PFSK-1 (cell line): ENCODE measurements around the gene NAPA.

Experiments
- FOXP2 ChIP-seq: optimal IDR thresholded peaks from 2 replicates; pipeline ENCODE3; 2011; ENCODE audit warnings: borderline replicate concordance, control low read depth, inconsistent platforms; ENCODE audit not compliant: insufficient read depth; ENCODE audit errors: extremely low read length, extremely low read depth
- POLR2AphosphoS5 ChIP-seq: IDR thresholded peaks from 2 replicates; pipeline ENCODE4 v1.6.1; 2012; ENCODE audit warnings: low read depth, mild to moderate bottlenecking, control low read depth, low read length, moderate library complexity
- REST ChIP-seq, 2 experiments: IDR thresholded peaks; 2 replicates each; pipeline versions ENCODE4 v1.6.1 to v1.8.0; 2011 to 2012; ENCODE audit warnings: low read depth in 2 of 2, low read length in 2 of 2, control low read depth in 1 of 2, inconsistent platforms in 1 of 2, mild to moderate bottlenecking in 1 of 2, moderate library complexity in 1 of 2; ENCODE audit not compliant: insufficient read depth in 1 of 2
- SIN3A ChIP-seq: IDR thresholded peaks from 2 replicates; pipeline ENCODE4 v1.6.1; 2012; ENCODE audit warnings: mild to moderate bottlenecking, low read length, moderate library complexity, borderline replicate concordance; ENCODE audit not compliant: insufficient read depth
- TAF1 ChIP-seq: IDR thresholded peaks from 2 replicates; pipeline ENCODE4 v1.6.1; 2012; ENCODE audit warnings: low read length, control low read depth, borderline replicate concordance; ENCODE audit not compliant: insufficient read depth

NAPA gene

GRCh38 chr19:47521473-47522180, 6.8 kb upstream of the NAPA start:
- TF ChIP-seq FOXP2 (no peak), SIN3A (no peak), REST (IDR thresholded peaks at IDR 0.05; ENCODE audit: insufficient read depth in 1 of 2, low read depth in 2 of 2, low read length in 2 of 2) (no peak), POLR2AphosphoS5 (no peak), TAF1 (no peak)

- TF ChIP-seq SIN3A (no peak), TAF1 (no peak), REST (IDR thresholded peaks at IDR 0.05; ENCODE audit: insufficient read depth in 1 of 2, low read depth in 2 of 2, low read length in 2 of 2) (no peak), FOXP2 (no peak), POLR2AphosphoS5 (no peak)
Measured at GRCh38 chr19:47520839-47521238, 6.0 kb upstream of the NAPA start.

- TF ChIP-seq SIN3A, result no peak
- no peak for TF ChIP-seq POLR2AphosphoS5
- no peak for TF ChIP-seq TAF1
- TF ChIP-seq REST (IDR thresholded peaks at IDR 0.05; ENCODE audit: insufficient read depth in 1 of 2, low read depth in 2 of 2, low read length in 2 of 2), result no peak
- no peak for TF ChIP-seq FOXP2
Measured at GRCh38 chr19:47520343-47520806, 5.5 kb upstream of the NAPA start.

GRCh38 chr19:47518854-47519253, 4.0 kb upstream of the NAPA start:
- TF ChIP-seq SIN3A, result no peak
- no peak for TF ChIP-seq TAF1
- TF ChIP-seq POLR2AphosphoS5, result no peak
- no peak for TF ChIP-seq REST (IDR thresholded peaks at IDR 0.05; ENCODE audit: insufficient read depth in 1 of 2, low read depth in 2 of 2, low read length in 2 of 2)
- TF ChIP-seq FOXP2, result no peak

- TF ChIP-seq FOXP2 (no peak), SIN3A (no peak), REST (IDR thresholded peaks at IDR 0.05; ENCODE audit: insufficient read depth in 1 of 2, low read depth in 2 of 2, low read length in 2 of 2) (no peak), TAF1 (no peak), POLR2AphosphoS5 (no peak)
Measured at GRCh38 chr19:47518139-47518538, 3.3 kb upstream of the NAPA start.
